AG04449 (cell line): Measurements from ENCODE around the gene ERGIC1.
"Not testable (repeated sequence)": the region's sequence is repeated elsewhere in the genome, so short reads cannot be mapped to it uniquely, and the experiment has no call there.

Source experiments
- CTCF ChIA-PET: fragments of 350-600 bp; formaldehyde crosslinking; extraction: SDS; loops from one replicate; lab custom pipeline; 2021; ENCODE audit warnings: antibody characterized with exemption; lab: Yijun Ruan, JAX
- POLR2A ChIA-PET: fragments of 400-600, 350-600 bp; formaldehyde crosslinking; extraction: SDS; loops from one replicate; lab custom pipeline; 2020; ENCODE audit warnings: antibody characterized with exemption, inconsistent platforms; lab: Yijun Ruan, JAX
- DNase-seq: peaks from one replicate; pipeline ENCODE4 v3.0.0-alpha.2; 2010; ENCODE audit warnings: low read depth, low spot score
- H3K4me3 ChIP-seq: 2 replicates; pipeline ENCODE4 v1.5.1; 2011; ENCODE audit warnings: low read depth, mild to moderate bottlenecking, control low read depth, low read length
- CTCF ChIP-seq: IDR thresholded peaks from one replicate; pipeline ENCODE4 v1.5.1; 2011; ENCODE audit warnings: mild to moderate bottlenecking, moderate library complexity, low read length, control low read depth, inconsistent platforms; ENCODE audit not compliant: insufficient read depth; ENCODE audit errors: missing control alignments

Gene ERGIC1

GRCh38 chr5:172859966-172860365 is 25.9 kb downstream of the ERGIC1 start:
- ChIA-PET CTCF (interaction anchor here (1.2 to 3.7 kb wide), 8 partner anchors 9 to 89 kb away, joined by 3 to 21 read pairs (median 4); partner anchors contain the start of gene DUSP1), POLR2A (interaction anchor here (1.5 kb wide), 2 partner anchors 38 to 90 kb away, joined by 3 to 7 read pairs; no protein-coding TSS in a partner anchor)
- no peak overlapping the region for H3K4me3 ChIP-seq
- no peak for DNase-seq
- TF ChIP-seq CTCF, result no peak

- TF ChIP-seq CTCF, result no peak
- DNase-seq, result no peak
- POLR2A ChIA-PET, result interaction anchor here (1.5 kb wide), 2 partner anchors 90 to 91 kb away, joined by 7 read pairs; partner anchors contain the start of gene DUSP1
- no peak overlapping the region for H3K4me3 ChIP-seq
- CTCF ChIA-PET, result interaction anchor here (1.2 to 3.7 kb wide), 6 partner anchors 8 to 88 kb away, joined by 3 to 21 read pairs (median 7); no protein-coding TSS in a partner anchor
Observed at GRCh38 chr5:172860520-172861443, 26.7 kb downstream of the ERGIC1 start.

- no peak overlapping the region for H3K4me3 ChIP-seq
- no peak for DNase-seq
- ChIA-PET POLR2A (interaction anchor here (1.5 kb wide), 1 partner anchor 90 kb away, joined by 7 read pairs; the partner anchor contains the start of gene DUSP1), CTCF (interaction anchor here (2.0 to 3.7 kb wide), 2 partner anchors 71 to 89 kb away, joined by 6 to 21 read pairs; no protein-coding TSS in a partner anchor)
- TF ChIP-seq CTCF, result no peak
Observed at GRCh38 chr5:172861461-172861860, 27.4 kb downstream of the ERGIC1 start.

- no peak for TF ChIP-seq CTCF
- CTCF ChIA-PET, result interaction anchor here (1.0 to 1.9 kb wide), 6 partner anchors 20 to 152 kb away, joined by 3 to 6 read pairs (median 3); no protein-coding TSS in a partner anchor
Observed at GRCh38 chr5:172862165-172862801, 28.2 kb downstream of the ERGIC1 start.

GRCh38 chr5:172864171-172864570 is 30.1 kb downstream of the ERGIC1 start:
- H3K4me3 ChIP-seq, POLR2A ChIA-PET, DNase-seq: not testable (repeated sequence)
- CTCF ChIA-PET, result interaction anchor here (0.9 kb wide), 1 partner anchor 11 kb away, joined by 3 read pairs; no protein-coding TSS in a partner anchor

More at GRCh38 chr5:172862165-172862801, 28.2 kb downstream of the ERGIC1 start:
- no peak for DNase-seq
- no peak overlapping the region for H3K4me3 ChIP-seq
- POLR2A ChIA-PET, result interaction anchor here (1.0 to 1.5 kb wide), 2 partner anchors 91 kb away, joined by 5 to 7 read pairs; partner anchors contain the start of gene DUSP1

- no peak for DNase-seq
- ChIA-PET POLR2A (no interaction called here), CTCF (interaction anchor here (0.9 to 2.0 kb wide), 3 partner anchors 8 to 150 kb away, joined by 4 to 8 read pairs (median 8); no protein-coding TSS in a partner anchor)
- no peak for TF ChIP-seq CTCF
- H3K4me3 ChIP-seq, result no peak overlapping the region
Observed at GRCh38 chr5:172864747-172865146, 30.7 kb downstream of the ERGIC1 start.
